Transverse colon (tissue), 4 donors: ENCODE data around the gene ADRB1.

Experiments
- CTCF ChIP-seq, 5 experiments: fragments of 200-600 bp in 3 of 5; fragments of 450-650 bp in 2 of 5; sonication (generic) in 3 of 5; IDR thresholded peaks; 1 replicate in 2 of 5; 2 replicates in 3 of 5; pipeline ENCODE4 v1.5.1; 2016 to 2017; ENCODE audit warnings: antibody characterized with exemption in 5 of 5, inconsistent platforms in 3 of 5, mild to moderate bottlenecking in 2 of 5, moderate library complexity in 1 of 5
- POLR2AphosphoS5 ChIP-seq, 3 donors: sonication (generic); formaldehyde crosslinking; IDR thresholded peaks; one replicate each; pipeline ENCODE4 v1.6.1; 2016; ENCODE audit warnings: antibody characterized with exemption in 3 of 3

- TF ChIP-seq CTCF (IDR thresholded peaks at IDR 0.05) (no peak), POLR2AphosphoS5 (IDR thresholded peaks at IDR 0.05) (no peak)
These were observed 20.7 kb downstream of the ADRB1 start for GRCh38 chr10:114064151-114065048.
